Natural killer cell (primary cell): ENCODE results near the gene SAMD9L. TPM values are rescaled to one million over a fixed set of nuclear protein-coding genes. Genes with fewer than 3 reads are reported as not detected.

Experiments
- total RNA-seq, 4 donors: library from RNA; stranded (reverse); fragments of 120-200 nt in 1 of 4; gene quantifications; one replicate each; pipeline versions ENCODE4 v1.2.3 to v1.2.4, GENCODE V29; 2013 to 2022

The SAMD9L gene
- total RNA-seq, 3 donors from 2014 or later (not counting 1 experiment from before 2014, with no cell fraction given), result 49.2 to 62.4 (median 49.9) TPM

Other genes starting within 250 kb of the SAMD9L start
- 10 to 100 TPM; 52.3 to 70.0 (median 56.9) TPM for gene SAMD9, start 30.4 kb downstream of the SAMD9L start, total RNA-seq
- gene HEPACAM2, start 78.1 kb upstream of the SAMD9L start, total RNA-seq, result not detected
- gene VPS50, start 84.0 kb upstream of the SAMD9L start, total RNA-seq, result 10 to 100 TPM; 29.0 to 32.8 (median 31.7) TPM